Osteocyte (in vitro differentiated cells): ENCODE measurements around the gene PHF11. TPM values are rescaled to one million over a fixed set of nuclear protein-coding genes. Genes with fewer than 3 reads are reported as not detected.

Source experiments
- DNase-seq: peaks from one replicate; pipeline ENCODE4 v3.0.0; 2021; ENCODE audit warnings: mixed read lengths; ENCODE audit not compliant: unreplicated experiment; ENCODE audit errors: extremely low spot score
- H3K27ac Mint-ChIP-seq: one replicate; pipeline ENCODE4 v1.8.0; 2021; ENCODE audit warnings: mild to moderate bottlenecking, mixed read lengths; ENCODE audit not compliant: unreplicated experiment
- H3K27me3 Mint-ChIP-seq: one replicate; pipeline ENCODE4 v1.8.0; 2021; ENCODE audit warnings: mixed read lengths; ENCODE audit not compliant: unreplicated experiment
- H3K36me3 Mint-ChIP-seq: one replicate; pipeline ENCODE4 v1.8.0; 2021; ENCODE audit warnings: mixed read lengths; ENCODE audit not compliant: unreplicated experiment
- H3K4me1 Mint-ChIP-seq: one replicate; pipeline ENCODE4 v1.8.0; 2021; ENCODE audit warnings: mixed read lengths; ENCODE audit not compliant: unreplicated experiment
- H3K4me3 Mint-ChIP-seq: one replicate; pipeline ENCODE4 v1.8.0; 2021; ENCODE audit warnings: mild to moderate bottlenecking, moderate library complexity, mixed read lengths; ENCODE audit not compliant: unreplicated experiment
- H3K9me3 Mint-ChIP-seq: one replicate; pipeline ENCODE4 v1.8.0; 2021; ENCODE audit warnings: mixed read lengths; ENCODE audit not compliant: unreplicated experiment
- total RNA-seq: library from RNA; stranded (reverse); gene quantifications from 2 replicates; pipeline ENCODE4 v1.2.1, GENCODE V29; 2021
- TF ChIP-seq, protein P1 (sequence below): fragments of 200-600 bp; sonication (generic); IDR thresholded peaks from 2 replicates; pipeline ENCODE4 v1.5.0; 2021; ENCODE audit warnings: antibody characterized with exemption, mild to moderate bottlenecking, moderate library complexity

Gene PHF11
- total RNA-seq, 1 donor from 2014 or later: 32.1 TPM

DNA sequence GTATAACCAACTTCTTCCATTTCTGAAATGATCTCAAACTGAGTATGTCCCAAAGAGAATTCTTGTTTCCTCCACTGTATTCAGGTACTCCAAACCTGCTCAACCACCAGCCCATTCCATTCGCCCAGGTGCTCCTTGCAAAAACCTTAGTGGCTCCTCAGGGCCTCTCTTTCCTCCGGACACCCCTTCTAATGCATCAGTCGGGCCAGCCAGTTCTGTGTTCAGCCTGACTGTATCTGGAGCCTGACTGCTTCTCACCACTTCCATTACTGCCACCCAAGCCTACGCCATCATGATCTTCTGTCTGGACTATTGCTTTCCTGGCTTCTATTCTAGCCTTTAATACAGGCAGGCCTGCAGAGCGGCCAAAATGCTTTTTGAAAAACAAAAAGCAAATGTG is 1.5 kb downstream of the PHF11 start:
- H3K36me3 Mint-ChIP-seq: no peaks in the 10 kb centered on the region
- H3K9me3 Mint-ChIP-seq: no peaks in the 10 kb centered on the region
- TF ChIP-seq, protein P1, sequence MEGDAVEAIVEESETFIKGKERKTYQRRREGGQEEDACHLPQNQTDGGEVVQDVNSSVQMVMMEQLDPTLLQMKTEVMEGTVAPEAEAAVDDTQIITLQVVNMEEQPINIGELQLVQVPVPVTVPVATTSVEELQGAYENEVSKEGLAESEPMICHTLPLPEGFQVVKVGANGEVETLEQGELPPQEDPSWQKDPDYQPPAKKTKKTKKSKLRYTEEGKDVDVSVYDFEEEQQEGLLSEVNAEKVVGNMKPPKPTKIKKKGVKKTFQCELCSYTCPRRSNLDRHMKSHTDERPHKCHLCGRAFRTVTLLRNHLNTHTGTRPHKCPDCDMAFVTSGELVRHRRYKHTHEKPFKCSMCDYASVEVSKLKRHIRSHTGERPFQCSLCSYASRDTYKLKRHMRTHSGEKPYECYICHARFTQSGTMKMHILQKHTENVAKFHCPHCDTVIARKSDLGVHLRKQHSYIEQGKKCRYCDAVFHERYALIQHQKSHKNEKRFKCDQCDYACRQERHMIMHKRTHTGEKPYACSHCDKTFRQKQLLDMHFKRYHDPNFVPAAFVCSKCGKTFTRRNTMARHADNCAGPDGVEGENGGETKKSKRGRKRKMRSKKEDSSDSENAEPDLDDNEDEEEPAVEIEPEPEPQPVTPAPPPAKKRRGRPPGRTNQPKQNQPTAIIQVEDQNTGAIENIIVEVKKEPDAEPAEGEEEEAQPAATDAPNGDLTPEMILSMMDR: no peak
- no peaks in the 10 kb centered on the region for H3K27me3 Mint-ChIP-seq
- no peak for DNase-seq
- peak overlapping the region; percentile 93 for H3K27ac Mint-ChIP-seq
- peaks cover 44% of the 10 kb centered on the region for H3K4me1 Mint-ChIP-seq
- peak overlapping the region; percentile 5 for H3K4me3 Mint-ChIP-seq

DNA sequence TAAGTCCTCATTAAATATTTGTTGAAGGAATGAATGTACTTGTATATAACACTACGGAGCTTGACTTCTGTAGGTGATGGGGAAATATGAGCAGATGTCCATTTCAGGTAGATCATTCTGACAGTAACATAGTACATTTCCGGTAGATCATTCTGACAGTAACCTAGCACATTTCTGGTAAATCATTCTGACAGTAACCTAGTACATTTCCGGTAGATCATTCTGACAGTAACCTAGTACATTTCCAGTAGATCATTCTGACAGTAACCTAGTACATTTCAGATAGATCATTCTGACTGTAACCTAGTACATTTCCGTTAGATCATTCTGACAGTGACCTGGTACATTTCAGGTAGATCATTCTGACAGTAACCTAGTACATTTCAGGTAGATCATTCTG is 2.5 kb downstream of the PHF11 start:
- no peak overlapping the region for H3K4me3 Mint-ChIP-seq
- no peaks in the 10 kb centered on the region for H3K27me3 Mint-ChIP-seq
- H3K9me3 Mint-ChIP-seq: no peaks in the 10 kb centered on the region
- H3K36me3 Mint-ChIP-seq: no peaks in the 10 kb centered on the region
- peak overlapping the region; percentile 48 for H3K27ac Mint-ChIP-seq
- DNase-seq: no peak
- TF ChIP-seq, protein P1: no peak
- H3K4me1 Mint-ChIP-seq: peaks cover 44% of the 10 kb centered on the region

DNA sequence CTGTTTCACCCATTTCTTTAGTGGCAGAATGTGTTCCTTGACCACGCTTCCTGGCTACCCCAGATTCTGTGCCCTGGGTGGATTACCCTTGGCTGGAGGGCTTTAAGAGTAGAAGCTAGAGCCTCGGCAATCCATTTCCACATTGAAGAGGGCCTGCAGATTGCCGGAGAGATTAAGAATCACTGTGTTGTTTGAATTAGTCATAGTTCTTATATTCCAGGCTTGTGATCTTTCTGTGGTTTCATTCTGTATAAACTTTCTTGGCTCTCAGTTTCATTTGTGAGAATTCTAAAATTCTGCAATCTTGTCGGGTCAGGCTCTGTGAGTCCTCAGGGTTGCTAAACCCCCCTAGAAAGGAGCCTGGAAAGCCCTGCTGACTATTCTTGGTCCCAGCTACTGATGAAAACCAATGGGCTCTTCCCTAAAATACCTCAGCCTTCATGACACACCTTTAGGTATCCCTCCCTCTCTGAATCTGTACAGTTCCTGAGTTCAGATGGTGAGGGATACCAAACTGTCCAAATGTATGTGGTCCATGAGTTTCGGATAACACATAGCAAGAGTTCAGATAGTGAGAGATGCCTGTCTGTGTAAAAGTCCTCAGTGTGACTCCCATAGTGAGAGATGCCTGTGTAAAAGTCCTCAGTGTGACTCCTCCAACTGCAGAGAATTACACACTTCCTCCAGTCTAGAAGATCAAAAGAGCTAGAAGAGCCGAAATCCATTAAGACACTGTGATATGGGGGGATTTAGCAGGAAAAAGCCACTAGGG is 4.3 kb downstream of the PHF11 start:
- Mint-ChIP-seq H3K36me3 (peaks cover under 1% of the 10 kb centered on the region), H3K27ac (peak overlapping the region; percentile 76)

DNA sequence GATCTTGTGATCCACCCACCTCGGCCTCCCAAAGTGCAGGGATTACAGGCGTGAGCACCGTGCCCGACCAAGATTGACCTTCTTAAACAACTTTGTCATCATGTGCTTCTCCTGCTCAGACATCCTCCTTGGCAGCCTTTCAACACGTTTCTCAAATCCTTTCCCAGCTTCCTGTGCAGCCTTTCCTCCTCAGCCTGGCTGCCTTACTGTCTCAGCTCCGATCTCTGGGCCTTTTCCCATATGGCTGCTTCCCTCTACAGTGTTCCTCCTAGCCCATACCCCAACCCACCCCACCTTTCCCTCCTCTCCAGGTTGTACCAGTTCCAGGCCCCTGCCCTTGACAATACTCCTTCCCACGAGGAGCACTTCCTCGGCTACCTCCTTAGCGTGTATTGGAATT is 7.2 kb downstream of the PHF11 start:
- H3K27ac Mint-ChIP-seq: no peak overlapping the region
- peaks cover 6% of the 10 kb centered on the region for H3K36me3 Mint-ChIP-seq
- no peak for DNase-seq
- H3K4me3 Mint-ChIP-seq: no peak overlapping the region
- no peaks in the 10 kb centered on the region for H3K9me3 Mint-ChIP-seq
- no peaks in the 10 kb centered on the region for H3K27me3 Mint-ChIP-seq
- TF ChIP-seq, protein P1: no peak
- H3K4me1 Mint-ChIP-seq: peaks cover 29% of the 10 kb centered on the region

More for the DNA sequence above, 4.3 kb downstream of the PHF11 start:
- Mint-ChIP-seq H3K27me3 (no peaks in the 10 kb centered on the region), H3K4me3 (peak overlapping the region; percentile 18), H3K9me3 (no peaks in the 10 kb centered on the region), H3K4me1 (peaks cover 36% of the 10 kb centered on the region)
- TF ChIP-seq, protein P1: no peak
- no peak for DNase-seq

DNA sequence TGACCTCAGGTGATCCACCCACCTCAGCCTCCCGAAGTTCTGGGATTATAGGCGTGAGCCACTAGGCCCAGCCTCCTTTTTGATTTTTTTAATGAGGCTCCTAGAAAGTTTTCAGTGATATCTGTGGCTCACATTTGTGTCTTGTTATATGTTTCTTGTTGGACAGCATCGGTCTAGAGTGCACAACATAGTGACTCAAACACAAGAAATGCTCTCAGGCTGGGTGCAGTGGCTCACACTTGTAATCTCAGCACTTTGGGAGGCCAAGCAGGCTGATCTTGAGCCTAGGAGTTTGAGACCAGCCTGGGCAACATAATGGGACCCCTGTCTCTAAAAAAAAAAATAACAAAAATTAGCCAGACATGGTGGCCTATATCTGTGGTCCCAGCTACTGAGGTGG is 8.2 kb downstream of the PHF11 start:
- no peak overlapping the region for H3K27ac Mint-ChIP-seq
- TF ChIP-seq, protein P1: no peak
- no peaks in the 10 kb centered on the region for H3K9me3 Mint-ChIP-seq
- no peak for DNase-seq
- no peak overlapping the region for H3K4me3 Mint-ChIP-seq
- peaks cover 22% of the 10 kb centered on the region for H3K4me1 Mint-ChIP-seq
- H3K36me3 Mint-ChIP-seq: peaks cover 6% of the 10 kb centered on the region
- H3K27me3 Mint-ChIP-seq: no peaks in the 10 kb centered on the region
